ENCODE data around the gene ALPK3.

ALPK3 gene

GRCh38 chr15:84785053-84785452 lies 32.1 kb upstream of the ALPK3 start:
- DNase-seq (ENCODE audit: low read depth, low spot score): no peak
- no peak for TF ChIP-seq CTCF (IDR thresholded peaks at IDR 0.05; ENCODE audit: low read depth, low read length)
- H3K4me3 ChIP-seq (ENCODE audit: low read depth, low read length): no peak overlapping the region
- in situ Hi-C loops (cut with HindIII; ENCODE audit: low sequenced_read_pairs): no loop called here

- no peak overlapping the region for H3K4me3 ChIP-seq (ENCODE audit: low read depth, low read length)
- no peak for DNase-seq (ENCODE audit: low read depth, low spot score)
- in situ Hi-C loops (cut with HindIII; ENCODE audit: low sequenced_read_pairs): no loop called here
- TF ChIP-seq CTCF (IDR thresholded peaks at IDR 0.05; ENCODE audit: low read depth, low read length): no peak
Observed at GRCh38 chr15:84788500-84788899, 28.7 kb upstream of the ALPK3 start.

- DNase-seq (ENCODE audit: low read depth, low spot score): no peak
- in situ Hi-C loops (cut with HindIII; ENCODE audit: low sequenced_read_pairs): no loop called here
- no peak overlapping the region for H3K4me3 ChIP-seq (ENCODE audit: low read depth, low read length)
- no peak for TF ChIP-seq CTCF (IDR thresholded peaks at IDR 0.05; ENCODE audit: low read depth, low read length)
Observed at GRCh38 chr15:84789762-84790161, 27.4 kb upstream of the ALPK3 start.

GRCh38 chr15:84790676-84791075 lies 26.5 kb upstream of the ALPK3 start:
- no peak for DNase-seq (ENCODE audit: low read depth, low spot score)
- no peak overlapping the region for H3K4me3 ChIP-seq (ENCODE audit: low read depth, low read length)
- no peak for TF ChIP-seq CTCF (IDR thresholded peaks at IDR 0.05; ENCODE audit: low read depth, low read length)
- in situ Hi-C loops (cut with HindIII; ENCODE audit: low sequenced_read_pairs): no loop called here

GRCh38 chr15:84791763-84792162 lies 25.4 kb upstream of the ALPK3 start:
- no peak overlapping the region for H3K4me3 ChIP-seq (ENCODE audit: low read depth, low read length)
- in situ Hi-C loops (cut with HindIII; ENCODE audit: low sequenced_read_pairs): no loop called here
- peak; percentile 4 for DNase-seq (ENCODE audit: low read depth, low spot score)
- TF ChIP-seq CTCF (IDR thresholded peaks at IDR 0.05; ENCODE audit: low read depth, low read length): no peak

- no peak overlapping the region for H3K4me3 ChIP-seq (ENCODE audit: low read depth, low read length)
- TF ChIP-seq CTCF (IDR thresholded peaks at IDR 0.05; ENCODE audit: low read depth, low read length): no peak
- no peak for DNase-seq (ENCODE audit: low read depth, low spot score)
- in situ Hi-C loops (cut with HindIII; ENCODE audit: low sequenced_read_pairs): no loop called here
Observed at GRCh38 chr15:84793431-84794161, 23.6 kb upstream of the ALPK3 start.
